BE2C (cell line): ENCODE measurements around the gene TSEN15.
A peak's percentile ranks its signal among the peaks of the same experiment; 100 is the strongest.

Experiments
- DNase-seq: peaks from one replicate; pipeline ENCODE4 v3.0.0-alpha.2; 2020
- H3K27me3 ChIP-seq: fragments of 250-450 bp; sonication (Bioruptor Pico); 2 replicates; pipeline ENCODE4 v1.5.1; 2020; ENCODE audit warnings: mild to moderate bottlenecking
- H3K36me3 ChIP-seq: fragments of 250-450 bp; sonication (Bioruptor Pico); 2 replicates; pipeline ENCODE4 v1.5.1; 2020; ENCODE audit warnings: mild to moderate bottlenecking
- H3K4me1 ChIP-seq: fragments of 250-450 bp; sonication (Bioruptor Pico); 2 replicates; pipeline ENCODE4 v1.5.1; 2020
- H3K4me3 ChIP-seq: 2 replicates; pipeline ENCODE4 v1.5.1; 2011; ENCODE audit warnings: low read depth, low read length
- H3K9me3 ChIP-seq: fragments of 250-450 bp; sonication (Bioruptor Pico); 2 replicates; pipeline ENCODE4 v1.5.1; 2020
- TF ChIP-seq, protein P1 (sequence below): IDR thresholded peaks from 2 replicates; pipeline ENCODE4 v1.5.1; 2012; ENCODE audit warnings: mild to moderate bottlenecking, low read depth, low read length

Gene TSEN15

GRCh38 chr1:184075055-184076029, 23.8 kb downstream of the TSEN15 start:
- Histone ChIP-seq H3K27me3 (no peaks in the 10 kb centered on the region), H3K36me3 (no peaks in the 10 kb centered on the region), H3K4me1 (peaks cover 4% of the 10 kb centered on the region), H3K4me3 (no peak overlapping the region), H3K9me3 (no peaks in the 10 kb centered on the region)
- TF ChIP-seq, protein P1, sequence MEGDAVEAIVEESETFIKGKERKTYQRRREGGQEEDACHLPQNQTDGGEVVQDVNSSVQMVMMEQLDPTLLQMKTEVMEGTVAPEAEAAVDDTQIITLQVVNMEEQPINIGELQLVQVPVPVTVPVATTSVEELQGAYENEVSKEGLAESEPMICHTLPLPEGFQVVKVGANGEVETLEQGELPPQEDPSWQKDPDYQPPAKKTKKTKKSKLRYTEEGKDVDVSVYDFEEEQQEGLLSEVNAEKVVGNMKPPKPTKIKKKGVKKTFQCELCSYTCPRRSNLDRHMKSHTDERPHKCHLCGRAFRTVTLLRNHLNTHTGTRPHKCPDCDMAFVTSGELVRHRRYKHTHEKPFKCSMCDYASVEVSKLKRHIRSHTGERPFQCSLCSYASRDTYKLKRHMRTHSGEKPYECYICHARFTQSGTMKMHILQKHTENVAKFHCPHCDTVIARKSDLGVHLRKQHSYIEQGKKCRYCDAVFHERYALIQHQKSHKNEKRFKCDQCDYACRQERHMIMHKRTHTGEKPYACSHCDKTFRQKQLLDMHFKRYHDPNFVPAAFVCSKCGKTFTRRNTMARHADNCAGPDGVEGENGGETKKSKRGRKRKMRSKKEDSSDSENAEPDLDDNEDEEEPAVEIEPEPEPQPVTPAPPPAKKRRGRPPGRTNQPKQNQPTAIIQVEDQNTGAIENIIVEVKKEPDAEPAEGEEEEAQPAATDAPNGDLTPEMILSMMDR: peak; percentile 77
- DNase-seq: peak; percentile 30

DNA sequence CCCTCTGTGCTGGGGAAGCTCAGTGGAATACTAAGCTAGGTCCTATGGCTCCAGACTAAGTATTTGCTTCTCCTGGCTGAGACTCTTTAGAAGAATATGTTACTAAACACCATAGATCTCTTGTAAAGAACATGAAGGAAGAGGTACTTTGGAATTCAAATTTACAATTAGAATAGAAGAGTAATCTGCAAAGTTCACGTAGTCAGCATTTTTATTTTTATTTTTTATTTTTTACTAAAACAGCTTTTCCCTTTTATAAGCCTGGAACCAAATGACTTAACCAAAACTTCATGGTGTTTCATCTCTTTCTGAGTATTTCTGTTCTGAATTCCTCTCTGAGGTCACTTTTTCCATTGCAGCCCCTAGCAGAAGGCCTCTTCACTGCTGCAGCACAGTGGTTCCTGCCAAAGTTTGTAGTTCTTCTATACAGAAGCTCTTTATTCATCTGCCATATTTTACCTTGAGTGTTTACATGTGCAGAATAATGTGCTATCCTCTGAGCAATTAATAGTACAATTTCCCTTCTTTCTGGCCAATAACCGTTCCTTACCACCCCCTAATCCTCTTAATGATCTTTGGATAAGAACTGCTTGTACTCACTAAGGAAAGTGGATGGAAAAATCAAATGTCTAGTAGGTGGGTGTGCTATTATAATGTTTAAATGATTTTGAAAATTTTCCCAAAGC, 27.2 kb downstream of the TSEN15 start:
- no peaks in the 10 kb centered on the region for H3K27me3 ChIP-seq
- peaks cover 4% of the 10 kb centered on the region for H3K4me1 ChIP-seq
- no peak for DNase-seq
- TF ChIP-seq, protein P1: no peak
- no peaks in the 10 kb centered on the region for H3K36me3 ChIP-seq
- no peak overlapping the region for H3K4me3 ChIP-seq
- H3K9me3 ChIP-seq: no peaks in the 10 kb centered on the region

DNA sequence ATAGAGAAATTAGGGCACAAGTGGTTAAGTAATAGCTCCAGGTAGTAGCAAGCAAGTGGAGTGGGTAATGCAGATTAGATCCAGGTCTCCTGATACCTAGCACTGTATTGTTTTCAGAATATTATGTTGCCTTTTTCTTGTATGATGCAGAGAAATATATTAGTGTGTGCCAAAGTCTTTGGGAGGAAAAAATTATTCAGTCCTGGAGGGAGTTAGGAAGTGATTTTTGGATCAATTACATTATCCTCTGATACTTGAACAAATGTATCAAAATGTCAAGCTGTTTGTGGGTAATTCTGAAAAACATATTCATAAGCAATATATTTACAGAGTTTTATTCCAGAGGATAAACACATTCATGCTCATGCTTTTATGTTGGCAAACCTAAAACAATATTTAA, 28.8 kb downstream of the TSEN15 start:
- Histone ChIP-seq H3K4me3 (no peak overlapping the region), H3K36me3 (no peaks in the 10 kb centered on the region)

GRCh38 chr1:184082541-184083415, 31.2 kb downstream of the TSEN15 start:
- TF ChIP-seq, protein P1: no peak
- Histone ChIP-seq H3K36me3 (no peaks in the 10 kb centered on the region), H3K9me3 (no peaks in the 10 kb centered on the region), H3K4me1 (no peaks in the 10 kb centered on the region), H3K4me3 (no peak overlapping the region), H3K27me3 (no peaks in the 10 kb centered on the region)
- no peak for DNase-seq

More for the DNA sequence above, 28.8 kb downstream of the TSEN15 start:
- H3K9me3 ChIP-seq: no peaks in the 10 kb centered on the region
- TF ChIP-seq, protein P1: no peak
- peaks cover under 1% of the 10 kb centered on the region; the same call in 1 of the 2 replicates for H3K4me1 ChIP-seq
- H3K27me3 ChIP-seq: no peaks in the 10 kb centered on the region
- no peak for DNase-seq

- H3K36me3 ChIP-seq: no peaks in the 10 kb centered on the region
- no peak overlapping the region for H3K4me3 ChIP-seq
- no peaks in the 10 kb centered on the region for H3K4me1 ChIP-seq
- TF ChIP-seq, protein P1: no peak
- no peaks in the 10 kb centered on the region for H3K9me3 ChIP-seq
- no peaks in the 10 kb centered on the region for H3K27me3 ChIP-seq
- no peak for DNase-seq
Measured at GRCh38 chr1:184085667-184086066, 34.1 kb downstream of the TSEN15 start.
